ENCODE measurements around the gene PCSK9.

DNA sequence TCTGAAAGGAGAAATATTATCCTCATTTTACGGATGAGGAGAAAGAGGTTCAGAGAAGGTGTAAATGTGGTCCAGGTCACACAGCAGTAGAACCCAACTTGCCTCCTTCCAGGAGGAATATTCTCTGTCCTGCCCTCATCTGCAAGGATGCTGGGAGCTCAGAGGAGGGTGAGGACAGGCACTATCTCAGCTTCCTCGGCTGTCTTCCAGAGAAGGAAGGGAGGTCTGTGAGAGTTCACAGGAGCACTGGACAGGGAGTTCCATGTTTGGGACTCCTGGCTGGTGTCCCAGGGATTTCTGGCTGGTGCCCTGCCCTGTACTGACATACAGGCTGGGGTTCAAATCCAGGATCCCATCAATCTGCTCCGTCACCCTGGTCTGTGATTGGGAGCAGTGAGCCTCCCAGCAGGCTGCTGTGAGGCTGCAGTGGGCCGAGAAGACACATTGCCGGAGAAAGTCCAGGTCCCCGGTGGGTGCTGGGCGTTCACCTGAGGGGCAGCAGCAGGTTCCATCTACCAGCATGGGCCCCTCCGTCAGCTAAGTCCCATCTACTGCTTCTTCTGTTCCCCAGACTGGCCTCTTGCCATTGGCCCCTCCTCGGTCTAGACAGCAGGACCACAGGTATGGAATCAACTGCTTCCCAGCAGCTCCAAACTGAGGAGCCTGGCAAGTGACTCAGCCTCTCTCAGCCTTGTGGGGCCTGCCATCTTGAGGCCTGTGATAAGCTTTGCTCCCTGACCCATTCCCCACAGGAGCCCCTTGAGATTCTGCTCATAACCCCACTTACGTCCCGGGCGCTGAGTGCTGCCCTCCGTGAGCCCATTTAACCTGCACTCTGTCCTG, 49.2 kb upstream of the PCSK9 start:
- TF ChIP-seq, protein P1, sequence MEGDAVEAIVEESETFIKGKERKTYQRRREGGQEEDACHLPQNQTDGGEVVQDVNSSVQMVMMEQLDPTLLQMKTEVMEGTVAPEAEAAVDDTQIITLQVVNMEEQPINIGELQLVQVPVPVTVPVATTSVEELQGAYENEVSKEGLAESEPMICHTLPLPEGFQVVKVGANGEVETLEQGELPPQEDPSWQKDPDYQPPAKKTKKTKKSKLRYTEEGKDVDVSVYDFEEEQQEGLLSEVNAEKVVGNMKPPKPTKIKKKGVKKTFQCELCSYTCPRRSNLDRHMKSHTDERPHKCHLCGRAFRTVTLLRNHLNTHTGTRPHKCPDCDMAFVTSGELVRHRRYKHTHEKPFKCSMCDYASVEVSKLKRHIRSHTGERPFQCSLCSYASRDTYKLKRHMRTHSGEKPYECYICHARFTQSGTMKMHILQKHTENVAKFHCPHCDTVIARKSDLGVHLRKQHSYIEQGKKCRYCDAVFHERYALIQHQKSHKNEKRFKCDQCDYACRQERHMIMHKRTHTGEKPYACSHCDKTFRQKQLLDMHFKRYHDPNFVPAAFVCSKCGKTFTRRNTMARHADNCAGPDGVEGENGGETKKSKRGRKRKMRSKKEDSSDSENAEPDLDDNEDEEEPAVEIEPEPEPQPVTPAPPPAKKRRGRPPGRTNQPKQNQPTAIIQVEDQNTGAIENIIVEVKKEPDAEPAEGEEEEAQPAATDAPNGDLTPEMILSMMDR (IDR thresholded peaks at IDR 0.05) = no peak
- TF ChIP-seq POLR2A (IDR thresholded peaks at IDR 0.05) (no peak), EP300 (IDR thresholded peaks at IDR 0.05) (no peak)
